Activated CD8-positive, alpha-beta memory T cell treated with anti-CD3 and anti-CD28 coated beads, Interleukin-2, amount 50 U/mL, for 48 hours (primary cell): ENCODE measurements around the gene SLC66A2.

Source experiments
- DNase-seq: peaks from one replicate; pipeline ENCODE4 v3.0.0-alpha.2; 2020

The SLC66A2 gene

GRCh38 chr18:79917169-79917852 is 34.1 kb downstream of the SLC66A2 start:
- DNase-seq: peak; percentile 45

- DNase-seq: no peak
Measured at GRCh38 chr18:79916546-79917168, 34.8 kb downstream of the SLC66A2 start.

GRCh38 chr18:79916128-79916494 is 35.3 kb downstream of the SLC66A2 start:
- no peak for DNase-seq

- peak; percentile 46 for DNase-seq
Measured at GRCh38 chr18:79915161-79916127, 36.0 kb downstream of the SLC66A2 start.

- DNase-seq: peak; percentile 47
Measured at GRCh38 chr18:79914614-79915160, 36.8 kb downstream of the SLC66A2 start.

- DNase-seq: peak; percentile 43
Measured at GRCh38 chr18:79912994-79913831, 38.2 kb downstream of the SLC66A2 start.

GRCh38 chr18:79912409-79912991 is 39.0 kb downstream of the SLC66A2 start:
- peak; percentile 62 for DNase-seq

- peak; percentile 37 for DNase-seq
Measured at GRCh38 chr18:79911344-79912270, 39.8 kb downstream of the SLC66A2 start.

GRCh38 chr18:79910563-79911343 is 40.7 kb downstream of the SLC66A2 start:
- no peak for DNase-seq

- DNase-seq: no peak
Measured at GRCh38 chr18:79906706-79907105, 44.7 kb downstream of the SLC66A2 start.

- DNase-seq: no peak
Measured at GRCh38 chr18:79905993-79906392, 45.5 kb downstream of the SLC66A2 start.

- DNase-seq: peak; percentile 52
Measured at GRCh38 chr18:79905389-79905911, 46.0 kb downstream of the SLC66A2 start.

GRCh38 chr18:79904357-79905147 is 46.9 kb downstream of the SLC66A2 start:
- DNase-seq: no peak

- DNase-seq: peak; percentile 42
Measured at GRCh38 chr18:79903787-79904356, 47.6 kb downstream of the SLC66A2 start.

GRCh38 chr18:79903071-79903635 is 48.3 kb downstream of the SLC66A2 start:
- DNase-seq: peak; percentile 42

GRCh38 chr18:79902640-79903039 is 48.8 kb downstream of the SLC66A2 start:
- DNase-seq: no peak

GRCh38 chr18:79902075-79902474 is 49.4 kb downstream of the SLC66A2 start:
- peak; percentile 46 for DNase-seq

GRCh38 chr18:79901665-79902064 is 49.8 kb downstream of the SLC66A2 start:
- DNase-seq: no peak
